Aorta (tissue), 5 donors: ENCODE data around the gene PTPRG. TPM values are rescaled to one million over a fixed set of nuclear protein-coding genes. Genes with fewer than 3 reads are reported as not detected.
A peak's percentile ranks its signal among the peaks of the same experiment; 100 is the strongest.

Source experiments
- ATAC-seq: fragments of 200-7000 bp; cut with Tn5 transposase; one replicate; pipeline ENCODE4 v1.9.1; 2022; ENCODE audit warnings: moderate library complexity; ENCODE audit not compliant: low FRiP score
- DNase-seq, 2 donors: peaks; one replicate each; pipeline ENCODE4 v3.0.0-alpha.2; 2020
- H3K27ac ChIP-seq, 2 donors: one replicate each; pipeline ENCODE4 v1.5.1; 2013; ENCODE audit warnings: low read length in 2 of 2, mild to moderate bottlenecking in 2 of 2, moderate library complexity in 2 of 2, control low read depth in 1 of 2, inconsistent platforms in 1 of 2, low read depth in 1 of 2
- H3K27me3 ChIP-seq, 2 donors: one replicate each; pipeline ENCODE4 v1.6.1; 2013; ENCODE audit warnings: control low read depth in 1 of 2, low read length in 1 of 2, mild to moderate bottlenecking in 1 of 2, moderate library complexity in 1 of 2; ENCODE audit not compliant: insufficient read depth in 2 of 2, control insufficient read depth in 1 of 2
- H3K36me3 ChIP-seq, 2 donors: one replicate each; pipeline ENCODE4 v1.6.1; 2013; ENCODE audit warnings: control low read depth in 1 of 2, low read length in 1 of 2, mild to moderate bottlenecking in 1 of 2; ENCODE audit not compliant: insufficient read depth in 2 of 2, control insufficient read depth in 1 of 2
- H3K4me1 ChIP-seq, 2 donors: one replicate each; pipeline ENCODE4 v1.6.1; 2013; ENCODE audit warnings: low read length in 2 of 2, control low read depth in 1 of 2, mild to moderate bottlenecking in 1 of 2, moderate library complexity in 1 of 2; ENCODE audit not compliant: insufficient read depth in 2 of 2, control insufficient read depth in 1 of 2
- H3K4me3 ChIP-seq, 2 donors: one replicate each; pipeline ENCODE4 v1.5.1; 2013; ENCODE audit warnings: low read length in 2 of 2, control low read depth in 1 of 2, mild to moderate bottlenecking in 1 of 2
- H3K9me3 ChIP-seq: one replicate; pipeline ENCODE4 v1.6.1; 2013; ENCODE audit warnings: mild to moderate bottlenecking, low read length; ENCODE audit not compliant: control insufficient read depth
- WGBS, 2 donors: extraction: QIAGEN DNeasy Blood & Tissue Kit; methylation state at CpG; one replicate each; pipeline ENCODE4 v1.1.7; 2013; 5-methylcytosine and 5-hydroxymethylcytosine counted together
- intact Hi-C, 2 donors: fragments of 100-400 bp; cut with DNase I; formaldehyde crosslinking; loops; one replicate each; pipeline versions ENCODE4 v1.14.2 to v1.15.0; 2022
- polyA plus RNA-seq, 2 donors: library from polyadenylated mRNA; stranded (reverse); fragments of 200-250 nt; gene quantifications; one replicate each; pipeline ENCODE4 v1.2.3, GENCODE V29; 2013
- total RNA-seq, 2 donors: library from RNA; stranded (reverse); fragmentation: NEBNext Ultra II Directional; extraction: Animal tissue kit (Norgen Biotek cat#: 25700); gene quantifications; one replicate each; pipeline ENCODE4 v1.2.1, GENCODE V29; 2021
- donor health status: healthy with polysubstance abuse.
- donor health status: Bipolar disorder and iron deficiency.
- donor health status: DM: no; HTN: no; CAD: no.
- donor health status: DM: no; HTN: no; CAD: no.
- donor health status: DM: yes; HTN: yes; CAD: no.

PTPRG gene
- total and polyA plus RNA-seq, 4 donors, result 5.3 to 150 (median 52.4) TPM

DNA sequence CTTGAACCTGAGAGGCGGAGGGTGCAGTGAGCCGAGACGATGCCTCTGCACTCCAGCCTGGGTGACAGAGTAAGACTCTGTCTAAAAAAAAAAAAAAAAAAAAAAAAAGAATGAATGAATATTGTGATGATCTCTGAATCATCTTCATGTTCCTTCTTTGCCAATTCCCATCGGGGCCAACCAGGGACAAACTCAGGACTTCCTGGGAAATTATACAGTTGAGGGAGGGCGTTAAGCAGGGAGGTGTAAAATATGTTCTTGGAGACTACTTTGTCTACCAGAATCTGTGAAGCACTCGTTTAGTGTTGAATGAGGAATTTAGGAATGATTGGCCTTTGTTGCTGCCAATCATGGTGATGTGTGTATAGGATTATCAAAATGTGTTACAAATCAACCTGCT is 210.6 kb downstream of the PTPRG start:
- H3K27me3 ChIP-seq, result no peaks in the 10 kb centered on the region
- H3K4me3 ChIP-seq, result no peak overlapping the region
- DNase-seq (no peak), ATAC-seq (no peak)
- H3K27ac ChIP-seq, result no peak overlapping the region
- H3K9me3 ChIP-seq, result no peaks in the 10 kb centered on the region
- WGBS, 2 donors, result 88 to 91% methylated on average over 6 of the region's 6 CpGs
- peaks cover 0 to 5% of the 10 kb centered on the region in 2 donors for H3K4me1 ChIP-seq
- H3K36me3 ChIP-seq, result no peaks in the 10 kb centered on the region
- intact Hi-C loops, result loop anchor here in 1 of 2 donors (1.0 kb wide), 1 partner anchor 35 kb away; no protein-coding TSS in a partner anchor

DNA sequence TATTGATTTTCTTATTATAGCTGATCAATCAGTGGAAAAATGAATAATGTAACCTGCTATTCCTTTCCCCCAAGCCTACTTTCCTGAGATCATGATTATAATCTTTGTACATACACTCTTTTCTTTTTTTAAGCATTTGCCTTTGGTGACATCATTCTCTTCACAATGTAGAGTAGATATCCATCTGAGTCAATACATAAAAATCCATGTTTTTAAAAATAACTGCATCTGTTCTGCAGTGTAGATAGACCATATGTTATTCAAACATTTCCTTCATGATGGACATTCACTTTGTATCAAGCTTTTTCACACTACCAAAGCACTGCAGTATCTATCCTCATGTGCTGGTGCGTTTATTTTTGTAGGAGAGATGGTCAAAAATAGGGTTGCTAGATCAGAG is 211.1 kb downstream of the PTPRG start:
- Histone ChIP-seq H3K36me3 (no peaks in the 10 kb centered on the region), H3K4me3 (no peak overlapping the region), H3K27ac (no peak overlapping the region), H3K4me1 (peaks cover under 1 to 5% of the 10 kb centered on the region in 2 donors), H3K9me3 (no peaks in the 10 kb centered on the region), H3K27me3 (no peaks in the 10 kb centered on the region)
- ATAC-seq (no peak), DNase-seq (no peak)
- WGBS, 2 donors, result 70 to 88% methylated on average over 1 of the region's 1 CpG
- intact Hi-C loops, result loop anchor here in 1 of 2 donors (1.0 kb wide), 1 partner anchor 35 kb away; no protein-coding TSS in a partner anchor

DNA sequence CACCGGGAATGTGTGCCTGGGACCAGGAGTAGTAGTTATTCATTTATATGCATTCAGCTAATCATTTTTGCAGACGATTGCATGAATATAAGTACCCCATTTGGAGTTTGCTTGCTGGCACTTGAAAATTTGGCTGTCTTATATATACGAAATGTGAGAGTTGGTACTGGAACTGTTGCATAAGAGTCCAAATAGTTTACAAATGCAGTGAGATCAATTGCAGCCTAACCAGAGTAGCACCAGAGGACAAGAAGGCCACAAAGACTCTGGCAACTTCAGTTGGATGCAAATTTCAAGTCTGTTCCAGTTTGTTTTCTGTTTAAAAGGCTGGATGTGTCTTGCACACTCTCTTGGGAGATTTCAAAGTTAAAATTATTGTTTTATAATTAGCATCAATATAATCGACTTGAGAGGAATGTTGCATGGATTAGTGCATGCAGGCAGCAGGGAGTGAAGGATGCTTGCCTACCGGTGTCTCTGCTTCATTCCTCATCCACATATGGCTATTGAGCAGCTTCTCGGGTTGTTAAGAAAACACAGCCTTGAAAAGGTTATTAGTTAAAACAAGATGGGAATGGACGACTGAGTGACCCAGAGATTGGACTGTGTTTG is 213.0 kb downstream of the PTPRG start:
- DNase-seq (no peak), ATAC-seq (peak; percentile 38)
- 56 to 70% methylated on average over 7 of the region's 7 CpGs for WGBS, 2 donors
- intact Hi-C loops, result no loop called here
- H3K9me3 ChIP-seq, result no peaks in the 10 kb centered on the region
- no peaks in the 10 kb centered on the region for H3K36me3 ChIP-seq
- H3K4me3 ChIP-seq, result no peak overlapping the region
- no peak overlapping the region for H3K27ac ChIP-seq
- H3K27me3 ChIP-seq, result no peaks in the 10 kb centered on the region
- H3K4me1 ChIP-seq, result peaks cover 0 to 1% of the 10 kb centered on the region in 2 donors

- WGBS, 2 donors, result 95% methylated on average over 5 of the region's 5 CpGs
- no peaks in the 10 kb centered on the region for H3K36me3 ChIP-seq
- H3K27ac ChIP-seq, result no peak overlapping the region
- H3K4me3 ChIP-seq, result no peak overlapping the region
- intact Hi-C loops, result no loop called here
- no peak for DNase-seq
- no peaks in the 10 kb centered on the region for H3K9me3 ChIP-seq
- peaks cover 1 to 8% of the 10 kb centered on the region in 2 donors for H3K4me1 ChIP-seq
- no peak for ATAC-seq
- H3K27me3 ChIP-seq, result no peaks in the 10 kb centered on the region
These were observed 215.0 kb downstream of the PTPRG start for GRCh38 chr3:61776390-61776789.

- Histone ChIP-seq H3K27ac (no peak overlapping the region), H3K27me3 (no peaks in the 10 kb centered on the region), H3K36me3 (no peaks in the 10 kb centered on the region), H3K4me3 (no peak overlapping the region), H3K4me1 (peaks cover 1 to 8% of the 10 kb centered on the region in 2 donors), H3K9me3 (no peaks in the 10 kb centered on the region)
- ATAC-seq (no peak), DNase-seq (no peak)
- 77 to 83% methylated on average over 6 of the region's 6 CpGs for WGBS, 2 donors
- intact Hi-C loops, result no loop called here
These were observed 216.1 kb downstream of the PTPRG start for GRCh38 chr3:61777483-61777882.

GRCh38 chr3:61778095-61778494 is 216.7 kb downstream of the PTPRG start:
- H3K9me3 ChIP-seq, result no peaks in the 10 kb centered on the region
- peaks cover 4 to 8% of the 10 kb centered on the region in 2 donors for H3K4me1 ChIP-seq
- no peak for DNase-seq
- H3K36me3 ChIP-seq, result no peaks in the 10 kb centered on the region
- no peaks in the 10 kb centered on the region for H3K27me3 ChIP-seq
- H3K27ac ChIP-seq, result no peak overlapping the region
- intact Hi-C loops, result no loop called here
- 88 to 92% methylated on average over 5 of the region's 5 CpGs for WGBS, 2 donors
- ATAC-seq, result no peak
- H3K4me3 ChIP-seq, result no peak overlapping the region

DNA sequence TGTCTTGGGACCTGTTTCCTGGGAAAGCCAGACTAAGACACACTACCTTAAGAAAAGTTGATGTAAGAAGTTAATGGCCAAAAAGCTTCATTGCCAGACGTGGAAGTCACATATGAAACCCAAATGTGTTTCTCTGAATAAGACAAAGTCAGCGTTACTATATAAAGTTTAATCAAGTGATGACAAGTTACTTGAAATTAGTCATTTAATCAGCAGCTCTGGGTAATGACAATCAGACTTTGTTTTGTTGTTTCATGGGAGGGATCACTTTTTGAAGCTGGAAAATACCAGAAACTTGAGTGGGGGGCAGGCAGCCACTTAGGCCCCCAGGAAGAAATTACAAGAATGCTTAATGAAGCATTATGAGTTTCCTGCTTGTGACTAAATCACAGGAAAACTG is 218.6 kb downstream of the PTPRG start:
- H3K36me3 ChIP-seq, result no peaks in the 10 kb centered on the region
- DNase-seq (no peak), ATAC-seq (no peak)
- H3K9me3 ChIP-seq, result no peaks in the 10 kb centered on the region
- peaks cover 4 to 8% of the 10 kb centered on the region in 2 donors for H3K4me1 ChIP-seq
- intact Hi-C loops, result no loop called here
- no peaks in the 10 kb centered on the region for H3K27me3 ChIP-seq
- 37 to 57% methylated on average over 2 of the region's 2 CpGs for WGBS, 2 donors
- H3K4me3 ChIP-seq, result no peak overlapping the region
- H3K27ac ChIP-seq, result no peak overlapping the region

DNA sequence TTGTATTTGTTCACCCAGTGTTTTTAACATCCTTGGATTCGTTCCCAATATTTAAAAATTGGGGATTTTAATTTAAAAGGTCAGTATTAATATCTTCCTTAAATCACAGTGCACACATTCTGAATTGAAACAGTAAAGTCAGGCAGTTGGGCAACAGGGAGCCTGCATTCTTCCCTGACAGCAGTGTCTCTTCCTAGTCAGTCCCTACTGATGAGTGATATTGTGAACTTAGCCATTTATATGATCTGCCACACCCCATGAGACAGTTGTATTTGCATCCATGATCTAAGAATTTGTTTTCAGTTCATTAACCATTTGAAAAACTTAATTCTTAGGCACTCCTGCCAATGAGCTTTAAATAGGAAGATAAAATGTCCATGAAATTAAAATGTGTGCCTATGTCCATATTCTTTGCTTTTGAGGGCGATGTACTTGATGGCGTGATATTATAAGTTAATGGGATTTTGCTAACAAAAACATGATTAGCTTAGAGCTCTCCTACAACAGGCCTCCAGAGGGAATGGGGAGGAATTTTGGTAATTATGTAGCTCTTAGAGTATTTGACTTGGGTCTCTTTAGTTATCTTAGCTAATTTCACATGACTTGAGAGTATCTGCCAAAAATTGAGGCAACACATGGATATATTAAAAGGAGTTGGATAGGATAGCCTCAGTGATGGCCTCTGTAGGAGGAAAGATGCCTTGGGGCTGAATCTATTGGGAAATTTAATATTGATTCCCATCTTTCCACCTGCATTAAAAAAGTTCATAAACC is 219.3 kb downstream of the PTPRG start:
- intact Hi-C loops, result no loop called here
- 91 to 93% methylated on average over 3 of the region's 3 CpGs for WGBS, 2 donors
- Histone ChIP-seq H3K27me3 (no peaks in the 10 kb centered on the region), H3K4me3 (no peak overlapping the region), H3K27ac (no peak overlapping the region), H3K36me3 (no peaks in the 10 kb centered on the region), H3K4me1 (peaks cover 4 to 8% of the 10 kb centered on the region in 2 donors), H3K9me3 (no peaks in the 10 kb centered on the region)
- DNase-seq (no peak), ATAC-seq (no peak)
